OCI-M2 (cell line): ENCODE data around the gene ADAM22.

ENCODE experiments used
- DNase-seq: peaks from one replicate; lab custom pipeline; 2025; ENCODE audit not compliant: unreplicated experiment; lab: John Stamatoyannopoulos, UW

The ADAM22 gene

DNA sequence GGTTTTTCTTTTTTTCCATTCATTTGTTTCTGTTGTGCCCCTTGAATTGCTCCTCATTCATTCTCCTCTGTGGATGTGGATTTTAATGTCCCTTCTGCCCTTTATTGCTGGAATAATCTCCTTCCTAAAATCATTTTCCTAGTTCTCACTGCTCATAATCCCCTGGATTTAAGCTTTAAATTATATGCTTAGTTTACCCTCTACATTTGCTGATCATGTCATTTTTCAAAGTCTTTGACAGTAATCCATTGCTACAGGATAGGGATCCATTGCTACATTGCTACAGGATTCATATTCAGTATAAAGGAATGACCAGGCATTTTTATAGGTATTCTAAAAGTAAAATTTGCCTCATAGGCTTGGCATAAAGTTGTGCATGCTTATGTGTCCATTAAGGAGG lies 14.3 kb downstream of the ADAM22 start:
- no peak for DNase-seq

GRCh38 chr7:87959336-87959735 lies 25.3 kb downstream of the ADAM22 start:
- no peak for DNase-seq

DNA sequence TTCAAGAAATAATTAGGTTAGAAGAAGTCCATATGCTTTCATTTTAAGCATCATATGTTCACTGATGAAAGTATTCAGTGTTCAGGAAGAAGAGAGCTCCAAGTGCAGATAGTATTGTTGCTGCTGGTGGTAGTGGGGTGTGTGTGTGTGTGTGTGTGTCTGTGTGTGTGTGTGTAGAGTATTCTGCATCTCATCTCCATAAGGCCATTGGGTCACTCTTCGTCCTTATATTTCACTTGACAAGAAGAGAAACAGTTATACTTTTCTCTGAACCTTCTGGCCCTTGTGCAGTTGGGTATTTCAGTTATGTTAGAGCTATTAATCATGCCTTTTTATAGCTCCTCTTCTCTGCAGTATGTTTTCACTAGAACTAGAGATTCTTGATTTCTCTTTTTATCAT lies 26.2 kb downstream of the ADAM22 start:
- DNase-seq = no peak

- no peak for DNase-seq
Measured at GRCh38 chr7:87961754-87962153, 27.7 kb downstream of the ADAM22 start.

DNA sequence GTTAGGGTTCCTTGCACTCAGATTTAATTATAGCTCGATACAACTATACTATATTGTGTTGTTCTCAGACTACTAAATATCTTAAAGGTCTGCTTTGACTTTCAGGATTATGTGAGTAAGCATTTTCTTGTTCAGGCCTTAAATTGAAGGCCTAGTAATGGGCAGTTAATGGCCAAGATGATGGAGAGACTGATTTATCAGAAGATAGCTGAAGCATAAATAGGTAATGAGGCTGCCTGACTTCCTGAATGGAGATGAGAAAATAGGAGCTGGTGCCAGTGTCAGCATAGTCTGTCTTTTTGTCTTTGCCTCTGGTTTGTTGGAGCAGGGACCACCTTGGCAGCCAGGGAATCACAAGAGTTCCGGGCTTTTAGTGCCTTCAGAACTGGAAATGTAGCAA lies 32.2 kb downstream of the ADAM22 start:
- no peak for DNase-seq

- no peak for DNase-seq
Measured at GRCh38 chr7:87968021-87968420, 34.0 kb downstream of the ADAM22 start.

DNA sequence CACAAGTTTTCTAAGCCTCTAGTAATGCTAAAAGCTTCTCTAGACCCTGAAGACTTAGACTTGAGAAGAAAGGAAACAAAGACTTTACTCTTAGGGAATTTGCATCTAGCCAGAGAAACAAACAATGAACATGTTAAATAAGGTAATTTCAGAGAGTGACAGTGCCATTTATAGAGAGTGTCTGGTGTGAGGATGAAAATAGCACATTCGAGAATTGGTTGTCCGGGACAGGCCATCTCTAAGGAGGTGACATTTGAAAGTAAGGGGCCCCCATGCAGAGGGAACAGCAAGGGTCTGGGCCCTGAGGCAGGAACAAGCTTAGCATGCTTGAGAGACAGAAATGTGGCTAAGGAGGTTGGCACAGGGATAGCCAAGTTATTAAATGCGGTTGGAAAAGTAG lies 48.1 kb downstream of the ADAM22 start:
- no peak for DNase-seq

DNA sequence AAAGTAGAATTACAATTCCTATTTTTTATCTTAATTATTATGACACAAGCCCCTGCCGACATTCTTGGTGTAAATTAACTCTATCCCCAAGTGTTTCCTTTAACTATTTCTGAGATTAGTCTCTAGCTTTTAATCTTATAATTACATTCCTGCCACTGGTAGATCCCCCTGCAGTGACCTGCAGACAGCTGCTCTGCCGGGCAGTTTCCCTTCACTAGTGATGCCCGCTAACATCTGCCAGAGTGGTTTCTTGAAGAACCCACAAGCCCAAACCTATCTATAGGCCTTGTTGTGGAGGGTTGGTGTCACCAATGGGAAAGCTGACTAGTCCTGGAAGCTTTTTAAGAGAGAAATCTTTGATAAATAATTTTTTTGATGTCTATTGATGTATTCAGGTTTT lies 50.0 kb downstream of the ADAM22 start:
- no peak for DNase-seq

DNA sequence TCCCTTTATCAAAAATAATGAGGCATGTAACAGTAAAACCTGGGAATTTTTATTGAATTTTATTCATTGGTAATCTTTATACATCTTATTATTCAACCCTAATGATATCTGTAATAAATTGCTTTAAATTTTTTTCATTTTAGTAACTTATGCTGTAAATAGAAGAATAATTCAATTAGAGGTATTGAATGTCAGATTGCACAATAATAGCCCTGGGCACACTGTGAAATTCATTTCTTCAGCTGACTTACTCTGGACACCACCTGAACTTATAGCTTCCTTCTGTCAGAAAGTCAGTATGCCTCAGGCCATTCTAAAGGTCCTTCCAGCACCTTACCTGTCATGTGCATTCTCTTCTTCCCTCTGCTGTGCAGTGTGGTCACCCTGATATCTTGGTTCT lies 59.2 kb downstream of the ADAM22 start:
- DNase-seq = no peak

- no peak for DNase-seq
Measured at GRCh38 chr7:87999261-87999660, 65.2 kb downstream of the ADAM22 start.

GRCh38 chr7:88001744-88002530 lies 67.9 kb downstream of the ADAM22 start:
- no peak for DNase-seq

DNA sequence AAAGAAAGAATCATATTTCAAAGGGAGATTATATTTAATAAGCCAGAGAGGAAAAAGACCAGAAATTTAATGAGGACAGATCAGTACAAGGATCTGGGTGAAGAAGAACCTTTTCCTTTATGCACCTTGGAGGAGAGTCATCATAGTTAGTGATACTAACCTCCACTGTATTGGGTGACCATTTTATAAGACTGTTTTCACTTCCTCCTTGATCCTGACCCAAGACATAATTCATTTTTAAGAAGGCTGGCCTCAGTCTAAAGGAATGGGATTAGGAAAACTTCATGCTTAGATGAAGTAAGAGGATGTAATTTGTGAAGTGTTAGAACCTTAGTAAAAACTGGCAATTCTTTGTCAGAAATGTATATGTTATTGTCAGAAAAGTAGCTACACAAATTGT lies 68.6 kb downstream of the ADAM22 start:
- no peak for DNase-seq

GRCh38 chr7:88003581-88003980 lies 69.5 kb downstream of the ADAM22 start:
- DNase-seq = no peak

- no peak for DNase-seq
Measured at GRCh38 chr7:88005191-88005590, 71.1 kb downstream of the ADAM22 start.

GRCh38 chr7:88009651-88010050 lies 75.6 kb downstream of the ADAM22 start:
- no peak for DNase-seq

- no peak for DNase-seq
Measured at GRCh38 chr7:88012086-88012485, 78.0 kb downstream of the ADAM22 start.

- DNase-seq = no peak
Measured at GRCh38 chr7:88013981-88014380, 79.9 kb downstream of the ADAM22 start.

DNA sequence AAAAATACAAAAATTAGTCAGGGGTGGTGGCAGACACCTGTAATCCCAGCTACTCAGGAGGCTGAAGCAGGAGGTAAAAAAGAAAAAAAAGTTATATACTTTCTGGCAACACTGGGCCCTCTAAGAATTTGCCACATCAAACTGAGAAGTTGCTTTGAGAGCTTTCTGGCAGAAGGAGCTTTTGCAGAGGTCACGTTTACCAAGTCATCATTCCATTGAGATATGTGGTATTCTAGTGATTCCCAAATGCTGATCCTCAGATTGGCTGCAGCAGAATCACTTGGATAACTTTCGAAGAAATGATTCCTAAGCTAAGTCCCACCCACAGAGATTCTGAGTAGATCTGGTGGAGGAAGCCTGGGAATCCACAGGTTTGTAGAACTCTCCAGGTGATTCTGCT lies 80.5 kb downstream of the ADAM22 start:
- no peak for DNase-seq

DNA sequence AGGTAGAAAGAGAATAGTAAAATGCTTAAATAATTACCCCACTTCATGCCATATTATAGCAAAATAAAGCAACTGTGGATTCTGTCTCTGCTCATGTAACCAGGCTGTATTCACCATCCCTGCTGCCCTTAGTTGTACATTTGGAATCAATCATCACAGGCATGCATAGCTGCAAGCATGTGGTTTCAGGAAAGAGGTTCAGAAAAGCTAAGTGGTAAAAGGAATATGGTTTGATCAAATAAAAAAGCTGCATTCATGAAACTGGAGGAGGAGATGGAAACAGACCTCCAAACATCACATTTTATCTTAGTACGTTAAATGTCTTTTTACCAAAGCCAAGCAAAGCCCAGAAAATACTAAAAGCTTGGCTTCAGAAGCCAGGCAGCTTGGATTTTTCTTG lies 81.3 kb downstream of the ADAM22 start:
- no peak for DNase-seq

DNA sequence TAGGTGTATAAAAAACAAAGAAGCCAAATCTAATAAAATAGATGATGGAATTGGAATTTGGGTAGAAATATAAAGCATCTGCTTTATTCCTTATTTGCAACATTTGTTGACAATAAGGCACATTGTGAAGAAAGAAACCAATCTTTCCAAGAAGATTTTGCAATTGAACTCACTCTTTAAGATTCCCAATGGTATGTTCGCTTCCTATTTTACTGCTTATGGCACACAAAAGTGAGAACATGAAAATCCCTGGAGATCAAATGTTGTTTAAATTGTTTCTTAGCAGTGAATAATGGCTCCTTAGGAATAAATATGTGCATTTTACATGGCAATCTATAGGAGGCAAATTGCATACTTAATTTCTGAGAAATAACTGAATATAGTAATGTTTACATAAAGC lies 84.5 kb downstream of the ADAM22 start:
- no peak for DNase-seq

DNA sequence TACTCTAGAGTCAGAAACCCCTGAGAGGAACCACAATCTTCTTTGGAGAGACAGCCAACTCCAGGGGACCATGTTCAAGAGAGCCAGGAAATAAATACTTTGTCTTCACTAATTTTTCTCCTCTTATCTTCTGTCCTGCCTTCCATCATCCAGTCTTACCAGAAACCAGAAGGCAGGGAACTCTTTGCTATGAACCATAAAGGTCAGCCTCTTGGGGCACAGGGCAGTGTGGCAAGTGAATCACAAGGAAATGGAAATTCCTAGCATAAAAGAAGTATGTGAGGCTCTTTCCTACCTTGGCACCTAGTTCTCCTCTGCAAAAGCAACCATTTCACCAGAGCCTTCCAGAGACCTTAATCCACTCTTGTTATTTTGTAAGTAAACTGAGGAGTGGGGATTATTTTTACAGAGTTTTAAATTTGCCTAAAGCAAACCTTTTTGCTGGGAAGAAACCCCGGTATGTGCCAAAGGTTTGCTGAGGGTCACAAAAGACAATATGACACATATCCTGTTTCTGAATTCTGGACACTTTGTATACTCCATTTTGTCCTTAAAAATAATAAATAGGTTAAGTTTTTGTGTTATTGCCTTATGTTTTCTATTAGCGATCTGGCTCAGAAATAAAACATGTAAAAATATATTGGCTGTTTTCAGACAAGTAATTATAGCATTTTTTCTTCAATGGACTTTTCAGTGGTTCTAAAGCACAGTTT lies 87.1 kb downstream of the ADAM22 start:
- no peak for DNase-seq

DNA sequence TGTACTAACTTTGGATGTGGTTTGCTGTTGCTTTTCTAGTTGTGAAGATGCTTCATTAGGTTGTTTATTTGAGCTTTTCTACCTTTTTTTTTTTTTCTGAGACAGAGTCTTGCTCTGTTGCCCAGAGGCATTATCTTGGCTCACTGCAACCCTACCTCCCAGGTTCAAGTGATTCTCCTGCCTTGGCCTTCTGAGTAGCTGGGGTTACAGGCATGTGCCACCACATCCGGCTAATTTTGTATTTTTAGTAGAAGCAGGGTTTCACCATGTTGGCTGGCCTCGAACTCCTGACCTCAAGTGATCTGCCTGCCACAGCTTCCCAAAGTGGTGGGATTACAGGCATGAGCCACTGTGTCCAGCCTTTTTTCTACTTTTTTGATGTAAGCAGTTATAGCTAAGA lies 93.7 kb downstream of the ADAM22 start:
- DNase-seq = no peak
